Spinal cord (tissue), 10 donors: ENCODE measurements around the gene LRMDA. TPM values are rescaled to one million over a fixed set of nuclear protein-coding genes. Genes with fewer than 3 reads are reported as not detected.

Experiments
- DNase-seq, 6 donors: peaks; one replicate each; pipeline versions ENCODE4 v3.0.0 to v3.0.0-alpha.2; 2013 to 2015; ENCODE audit warnings: low spot score in 6 of 6, low read depth in 4 of 6
- H3K27ac ChIP-seq: one replicate; pipeline ENCODE4 v1.5.1; 2013; ENCODE audit warnings: low read depth, low read length, control low read depth
- H3K27me3 ChIP-seq: one replicate; pipeline ENCODE4 v1.6.1; 2013; ENCODE audit warnings: low read length; ENCODE audit not compliant: control insufficient read depth, insufficient read depth
- H3K36me3 ChIP-seq: one replicate; pipeline ENCODE4 v1.6.1; 2013; ENCODE audit warnings: low read length; ENCODE audit not compliant: control insufficient read depth, insufficient read depth
- H3K4me1 ChIP-seq: one replicate; pipeline ENCODE4 v1.6.1; 2013; ENCODE audit warnings: low read length; ENCODE audit not compliant: control insufficient read depth, insufficient read depth
- H3K4me3 ChIP-seq: one replicate; pipeline ENCODE4 v1.5.1; 2013; ENCODE audit warnings: low read depth, low read length, control low read depth
- H3K9me3 ChIP-seq: one replicate; pipeline ENCODE4 v1.6.1; 2013; ENCODE audit warnings: low read length; ENCODE audit not compliant: control insufficient read depth, insufficient read depth
- WGBS: methylation state at CpG from one replicate; pipeline ENCODE4 v1.1.5; 2013; ENCODE audit warnings: missing lambda C conversion rate; ENCODE audit not compliant: insufficient coverage; 5-methylcytosine and 5-hydroxymethylcytosine counted together
- polyA plus RNA-seq, 2 donors: library from polyadenylated mRNA; unstranded; fragments of 120-200 nt; gene quantifications; one replicate each; pipeline ENCODE4 v1.2.1, GENCODE V29; 2013; ENCODE audit not compliant: insufficient read length in 2 of 2
- total RNA-seq, 2 donors: library from RNA; depleted of rRNA in 1 of 2; stranded (reverse); fragments of 120-200 nt in 1 of 2; fragments of >200 nt in 1 of 2; gene quantifications; one replicate each; pipeline versions ENCODE4 v1.2.3 to v1.2.4, GENCODE V29; 2013 to 2014
- donor health status: healthy.

LRMDA gene
- total and polyA plus RNA-seq, 4 donors, result 5.6 to 9.9 (median 7.2) TPM

GRCh38 chr10:75432763-75433162, 1.3 kb downstream of the LRMDA start:
- Histone ChIP-seq H3K36me3 (no peaks in the 10 kb centered on the region), H3K4me1 (peaks cover 19% of the 10 kb centered on the region), H3K9me3 (no peaks in the 10 kb centered on the region), H3K27me3 (peaks cover 26% of the 10 kb centered on the region), H3K27ac (no peak overlapping the region), H3K4me3 (no peak overlapping the region)
- DNase-seq, result no peak
- 80% methylated on average over 1 of the region's 5 CpGs for WGBS

- 88% methylated on average over 1 of the region's 8 CpGs for WGBS
- DNase-seq, result no peak
These were observed 1.8 kb downstream of the LRMDA start for GRCh38 chr10:75433216-75433615.

GRCh38 chr10:75434291-75434690, 2.9 kb downstream of the LRMDA start:
- Histone ChIP-seq H3K36me3 (no peaks in the 10 kb centered on the region), H3K4me1 (peaks cover 18% of the 10 kb centered on the region), H3K27me3 (peaks cover 24% of the 10 kb centered on the region), H3K4me3 (no peak overlapping the region), H3K9me3 (no peaks in the 10 kb centered on the region), H3K27ac (no peak overlapping the region)
- WGBS, result 95% methylated on average over 3 of the region's 8 CpGs
- DNase-seq, result no peak

More at GRCh38 chr10:75433216-75433615, 1.8 kb downstream of the LRMDA start:
- Histone ChIP-seq H3K27ac (no peak overlapping the region), H3K4me1 (peaks cover 18% of the 10 kb centered on the region), H3K36me3 (no peaks in the 10 kb centered on the region), H3K4me3 (no peak overlapping the region), H3K27me3 (peaks cover 26% of the 10 kb centered on the region), H3K9me3 (no peaks in the 10 kb centered on the region)

GRCh38 chr10:75435291-75435690, 3.9 kb downstream of the LRMDA start:
- Histone ChIP-seq H3K4me1 (peaks cover 13% of the 10 kb centered on the region), H3K36me3 (no peaks in the 10 kb centered on the region), H3K27ac (no peak overlapping the region), H3K27me3 (peaks cover 21% of the 10 kb centered on the region), H3K9me3 (no peaks in the 10 kb centered on the region), H3K4me3 (no peak overlapping the region)
- WGBS, result 0% methylated on average over 1 of the region's 2 CpGs
- DNase-seq, result no peak

- Histone ChIP-seq H3K27ac (no peak overlapping the region), H3K9me3 (no peaks in the 10 kb centered on the region), H3K36me3 (no peaks in the 10 kb centered on the region), H3K27me3 (peaks cover 11% of the 10 kb centered on the region), H3K4me1 (peaks cover 3% of the 10 kb centered on the region), H3K4me3 (no peak overlapping the region)
- no peak for DNase-seq
These were observed 5.5 kb downstream of the LRMDA start for GRCh38 chr10:75436896-75437295.

- Histone ChIP-seq H3K4me3 (no peak overlapping the region), H3K36me3 (no peaks in the 10 kb centered on the region), H3K27ac (no peak overlapping the region), H3K9me3 (no peaks in the 10 kb centered on the region), H3K27me3 (peaks cover 7% of the 10 kb centered on the region), H3K4me1 (no peaks in the 10 kb centered on the region)
- 84% methylated on average over 3 of the region's 3 CpGs for WGBS
- no peak for DNase-seq
These were observed 6.3 kb downstream of the LRMDA start for GRCh38 chr10:75437693-75438092.

- Histone ChIP-seq H3K27me3 (peaks cover 2% of the 10 kb centered on the region), H3K4me1 (no peaks in the 10 kb centered on the region), H3K36me3 (no peaks in the 10 kb centered on the region), H3K9me3 (peaks cover 3% of the 10 kb centered on the region), H3K4me3 (no peak overlapping the region), H3K27ac (no peak overlapping the region)
- 82% methylated on average over 3 of the region's 3 CpGs for WGBS
- DNase-seq, result no peak
These were observed 6.9 kb downstream of the LRMDA start for GRCh38 chr10:75438275-75438674.

GRCh38 chr10:75439811-75440210, 8.4 kb downstream of the LRMDA start:
- Histone ChIP-seq H3K36me3 (no peaks in the 10 kb centered on the region), H3K9me3 (peaks cover 4% of the 10 kb centered on the region), H3K4me1 (no peaks in the 10 kb centered on the region), H3K27me3 (no peaks in the 10 kb centered on the region), H3K4me3 (no peak overlapping the region), H3K27ac (no peak overlapping the region)
- DNase-seq, result no peak
- 86% methylated on average over 4 of the region's 4 CpGs for WGBS

- Histone ChIP-seq H3K27me3 (no peaks in the 10 kb centered on the region), H3K9me3 (peaks cover 7% of the 10 kb centered on the region), H3K4me3 (no peak overlapping the region), H3K36me3 (no peaks in the 10 kb centered on the region), H3K4me1 (no peaks in the 10 kb centered on the region), H3K27ac (no peak overlapping the region)
- DNase-seq, result no peak
- 90% methylated on average over 1 of the region's 4 CpGs for WGBS
These were observed 8.9 kb downstream of the LRMDA start for GRCh38 chr10:75440271-75440793.

GRCh38 chr10:75441196-75441595, 9.8 kb downstream of the LRMDA start:
- Histone ChIP-seq H3K9me3 (peaks cover 7% of the 10 kb centered on the region), H3K27me3 (no peaks in the 10 kb centered on the region), H3K36me3 (no peaks in the 10 kb centered on the region), H3K4me3 (no peak overlapping the region), H3K27ac (no peak overlapping the region), H3K4me1 (no peaks in the 10 kb centered on the region)
- DNase-seq, result no peak
- 83% methylated on average over 3 of the region's 4 CpGs for WGBS
